ENCODE data around the gene FADS1.

DNA sequence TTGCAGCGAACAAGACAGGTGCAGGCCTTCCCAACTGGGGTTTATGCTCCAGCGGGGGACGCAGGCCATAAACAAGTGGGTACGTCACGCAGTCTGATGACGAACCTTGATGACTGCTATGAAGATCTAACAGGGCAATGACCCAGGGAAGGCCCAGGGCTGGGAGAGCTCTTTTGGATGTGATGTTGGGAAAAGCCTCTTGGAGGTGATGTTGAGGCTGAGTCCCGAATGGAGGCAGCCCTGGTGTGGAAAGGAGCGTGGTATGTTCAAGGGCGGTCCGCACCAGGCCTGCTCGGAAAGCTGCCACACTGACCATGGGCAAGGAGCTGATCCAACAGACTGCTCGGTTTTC is 17.1 kb upstream of the FADS1 start:
- no peak for TF ChIP-seq POLR2A (IDR thresholded peaks at IDR 0.05)
- TF ChIP-seq, protein P1, sequence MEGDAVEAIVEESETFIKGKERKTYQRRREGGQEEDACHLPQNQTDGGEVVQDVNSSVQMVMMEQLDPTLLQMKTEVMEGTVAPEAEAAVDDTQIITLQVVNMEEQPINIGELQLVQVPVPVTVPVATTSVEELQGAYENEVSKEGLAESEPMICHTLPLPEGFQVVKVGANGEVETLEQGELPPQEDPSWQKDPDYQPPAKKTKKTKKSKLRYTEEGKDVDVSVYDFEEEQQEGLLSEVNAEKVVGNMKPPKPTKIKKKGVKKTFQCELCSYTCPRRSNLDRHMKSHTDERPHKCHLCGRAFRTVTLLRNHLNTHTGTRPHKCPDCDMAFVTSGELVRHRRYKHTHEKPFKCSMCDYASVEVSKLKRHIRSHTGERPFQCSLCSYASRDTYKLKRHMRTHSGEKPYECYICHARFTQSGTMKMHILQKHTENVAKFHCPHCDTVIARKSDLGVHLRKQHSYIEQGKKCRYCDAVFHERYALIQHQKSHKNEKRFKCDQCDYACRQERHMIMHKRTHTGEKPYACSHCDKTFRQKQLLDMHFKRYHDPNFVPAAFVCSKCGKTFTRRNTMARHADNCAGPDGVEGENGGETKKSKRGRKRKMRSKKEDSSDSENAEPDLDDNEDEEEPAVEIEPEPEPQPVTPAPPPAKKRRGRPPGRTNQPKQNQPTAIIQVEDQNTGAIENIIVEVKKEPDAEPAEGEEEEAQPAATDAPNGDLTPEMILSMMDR (IDR thresholded peaks at IDR 0.05): no peak
- TF ChIP-seq POLR2AphosphoS5 (IDR thresholded peaks at IDR 0.05): no peak
